Measurements from ENCODE around the gene ATXN2.

ATXN2 gene

DNA sequence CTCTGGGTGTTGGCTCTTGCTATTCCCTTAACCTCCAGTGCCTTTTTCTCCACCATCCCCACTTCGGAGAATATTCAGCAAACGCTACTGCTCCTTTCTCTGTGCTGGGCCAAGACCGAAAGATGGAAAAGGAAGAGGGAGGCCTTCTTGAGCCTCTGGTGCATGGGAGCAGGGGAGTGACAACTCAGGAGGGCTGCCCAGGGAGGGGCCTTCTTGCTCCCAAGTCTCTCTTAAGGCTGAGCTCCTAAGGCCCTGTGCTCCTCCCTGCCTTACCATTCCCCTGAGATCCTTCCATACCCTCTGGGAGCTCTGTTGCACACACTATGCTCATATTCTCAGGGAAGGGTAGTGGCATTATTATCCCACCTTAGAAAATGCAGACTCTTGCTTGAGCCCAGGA lies 158.5 kb downstream of the ATXN2 start:
- H3K4me1 ChIP-seq (ENCODE audit: control insufficient read depth in 1 of 2, insufficient read depth in 2 of 2, low read length in 2 of 2) = peaks cover 42 to 82% of the 10 kb centered on the region in 2 donors
- H3K9ac ChIP-seq (ENCODE audit: low read depth in 1 of 2, low read length in 2 of 2) = no peak overlapping the region
- no peaks in the 10 kb centered on the region for H3K27me3 ChIP-seq (ENCODE audit: control insufficient read depth in 1 of 2, insufficient read depth in 2 of 2, low read length in 2 of 2)
- no peak overlapping the region for H3K4me3 ChIP-seq (ENCODE audit: low read depth in 1 of 2, low read length in 2 of 2)
- H3K36me3 ChIP-seq (ENCODE audit: control insufficient read depth in 1 of 2, insufficient read depth in 2 of 2, low read length in 2 of 2) = peaks cover 0 to 24% of the 10 kb centered on the region in 2 donors
- H3K9me3 ChIP-seq (ENCODE audit: control insufficient read depth in 1 of 2, low read length in 2 of 2) = no peaks in the 10 kb centered on the region
- H3K27ac ChIP-seq (ENCODE audit: low read depth, low read length) = no peak overlapping the region

DNA sequence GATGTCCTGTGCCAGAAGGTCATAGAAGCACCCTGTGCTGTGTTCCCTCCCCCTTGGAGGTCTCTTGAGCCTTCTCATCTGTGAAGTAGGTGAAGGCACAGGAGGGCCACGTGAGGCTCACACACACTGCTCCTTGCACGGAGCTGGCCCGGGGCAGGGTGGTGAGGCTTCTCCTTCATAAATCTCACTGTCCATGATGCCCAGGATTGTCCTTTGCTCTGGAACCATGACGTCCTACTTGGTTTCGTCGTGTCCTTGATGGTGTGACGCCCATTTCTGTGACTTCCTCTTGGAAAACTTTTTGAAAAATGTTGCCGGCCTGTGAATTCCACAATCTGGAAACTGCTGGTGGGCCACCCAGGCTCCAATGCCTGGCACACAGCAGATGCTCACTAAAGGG lies 159.0 kb downstream of the ATXN2 start:
- peaks cover 40 to 82% of the 10 kb centered on the region in 2 donors for H3K4me1 ChIP-seq (ENCODE audit: control insufficient read depth in 1 of 2, insufficient read depth in 2 of 2, low read length in 2 of 2)
- no peak overlapping the region for H3K27ac ChIP-seq (ENCODE audit: low read depth, low read length)
- no peaks in the 10 kb centered on the region for H3K9me3 ChIP-seq (ENCODE audit: control insufficient read depth in 1 of 2, low read length in 2 of 2)
- H3K4me3 ChIP-seq (ENCODE audit: low read depth in 1 of 2, low read length in 2 of 2) = no peak overlapping the region
- no peak overlapping the region for H3K9ac ChIP-seq (ENCODE audit: low read depth in 1 of 2, low read length in 2 of 2)
- H3K27me3 ChIP-seq (ENCODE audit: control insufficient read depth in 1 of 2, insufficient read depth in 2 of 2, low read length in 2 of 2) = no peaks in the 10 kb centered on the region
- peaks cover 0 to 19% of the 10 kb centered on the region in 2 donors for H3K36me3 ChIP-seq (ENCODE audit: control insufficient read depth in 1 of 2, insufficient read depth in 2 of 2, low read length in 2 of 2)

DNA sequence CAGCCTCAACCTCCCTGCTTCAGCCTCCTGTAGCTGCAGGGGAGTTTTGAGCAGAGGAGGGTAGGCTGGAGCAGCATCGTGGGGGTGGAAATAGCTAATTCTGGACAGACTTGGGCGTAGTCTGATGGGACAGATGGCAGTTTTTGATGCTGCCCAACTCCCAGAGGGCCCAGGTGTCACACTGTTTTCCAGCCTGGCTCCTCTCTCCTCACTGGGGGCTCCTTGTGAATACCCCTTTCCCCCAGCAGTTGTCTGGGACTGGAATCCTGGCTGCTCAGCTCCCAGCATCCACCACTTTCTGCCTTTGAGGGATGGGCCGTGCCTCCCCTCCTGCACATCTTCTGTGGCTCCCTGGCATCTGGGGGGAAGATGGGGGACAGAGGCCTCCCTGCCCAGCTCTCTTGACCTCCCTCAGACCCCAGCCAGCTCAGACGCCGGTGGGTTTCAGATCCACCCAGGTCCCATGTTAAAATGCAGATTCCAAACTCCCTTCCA lies 159.4 kb downstream of the ATXN2 start:
- H3K9me3 ChIP-seq (ENCODE audit: control insufficient read depth in 1 of 2, low read length in 2 of 2) = no peaks in the 10 kb centered on the region
- H3K9ac ChIP-seq (ENCODE audit: low read depth in 1 of 2, low read length in 2 of 2) = no peak overlapping the region
- H3K27me3 ChIP-seq (ENCODE audit: control insufficient read depth in 1 of 2, insufficient read depth in 2 of 2, low read length in 2 of 2) = no peaks in the 10 kb centered on the region
- peaks cover 40 to 82% of the 10 kb centered on the region in 2 donors for H3K4me1 ChIP-seq (ENCODE audit: control insufficient read depth in 1 of 2, insufficient read depth in 2 of 2, low read length in 2 of 2)
- peaks cover 0 to 15% of the 10 kb centered on the region in 2 donors for H3K36me3 ChIP-seq (ENCODE audit: control insufficient read depth in 1 of 2, insufficient read depth in 2 of 2, low read length in 2 of 2)
- no peak overlapping the region for H3K4me3 ChIP-seq (ENCODE audit: low read depth in 1 of 2, low read length in 2 of 2)
- H3K27ac ChIP-seq (ENCODE audit: low read depth, low read length) = no peak overlapping the region

DNA sequence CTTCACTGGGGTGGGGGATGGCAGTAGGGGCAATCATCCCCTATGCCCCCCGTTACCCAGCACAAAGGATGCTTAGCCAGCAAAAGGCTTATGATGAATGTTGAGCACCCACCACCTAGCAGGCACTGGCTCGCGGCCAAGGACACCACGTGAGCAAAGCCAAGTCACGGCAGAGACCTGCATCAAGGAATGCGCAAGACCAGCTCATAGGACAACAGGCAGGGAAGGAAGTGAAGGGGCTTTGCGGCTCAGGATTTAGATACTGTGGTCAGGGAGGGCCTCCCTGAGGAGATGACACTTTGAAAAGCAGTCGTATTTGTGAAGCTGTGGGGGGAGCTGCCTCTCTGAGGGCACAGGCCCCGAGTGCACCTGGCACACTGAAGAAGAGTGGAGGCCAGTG lies 160.6 kb downstream of the ATXN2 start:
- Histone ChIP-seq H3K4me1 (ENCODE audit: control insufficient read depth in 1 of 2, insufficient read depth in 2 of 2, low read length in 2 of 2) (peaks cover 43 to 71% of the 10 kb centered on the region in 2 donors), H3K36me3 (ENCODE audit: control insufficient read depth in 1 of 2, insufficient read depth in 2 of 2, low read length in 2 of 2) (peaks cover 0 to 9% of the 10 kb centered on the region in 2 donors), H3K9me3 (ENCODE audit: control insufficient read depth in 1 of 2, low read length in 2 of 2) (no peaks in the 10 kb centered on the region), H3K27me3 (ENCODE audit: control insufficient read depth in 1 of 2, insufficient read depth in 2 of 2, low read length in 2 of 2) (no peaks in the 10 kb centered on the region), H3K4me3 (ENCODE audit: low read depth in 1 of 2, low read length in 2 of 2) (no peak overlapping the region), H3K27ac (ENCODE audit: low read depth, low read length) (peak overlapping the region; percentile 60), H3K9ac (ENCODE audit: low read depth in 1 of 2, low read length in 2 of 2) (no peak overlapping the region)

DNA sequence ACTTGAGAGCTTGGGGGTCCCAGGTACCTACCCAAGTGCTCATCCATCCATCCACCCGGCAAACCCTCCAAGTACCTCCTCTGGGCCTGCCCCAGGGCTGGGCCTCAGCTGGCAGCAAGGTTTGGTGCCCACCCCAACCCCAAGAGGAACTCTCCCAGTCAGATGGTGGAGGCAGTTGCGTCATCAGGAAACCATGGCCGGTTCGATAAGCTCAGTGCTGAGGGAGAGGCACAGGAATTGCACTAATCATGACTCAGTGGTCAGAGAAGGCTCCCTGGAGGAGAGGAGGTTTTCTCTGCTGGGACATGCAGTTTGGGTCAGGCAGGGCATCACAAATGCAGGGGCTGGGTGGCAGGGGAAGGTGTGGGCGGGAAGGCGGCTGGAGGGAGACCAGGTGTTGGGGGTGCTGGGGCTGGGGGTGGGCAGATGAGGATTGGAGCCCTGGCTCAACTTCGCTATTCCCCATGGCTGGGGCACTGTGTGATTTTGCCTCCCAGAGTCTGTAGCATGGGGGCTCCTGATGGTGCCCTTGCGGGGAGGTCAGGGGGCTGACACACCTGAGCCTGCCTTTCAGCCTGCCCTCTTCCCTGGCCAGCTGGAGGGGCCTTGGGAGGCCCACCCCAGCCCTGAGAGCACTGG lies 161.2 kb downstream of the ATXN2 start:
- H3K27ac ChIP-seq (ENCODE audit: low read depth, low read length) = peak overlapping the region; percentile 60
- H3K36me3 ChIP-seq (ENCODE audit: control insufficient read depth in 1 of 2, insufficient read depth in 2 of 2, low read length in 2 of 2) = peaks cover 0 to 7% of the 10 kb centered on the region in 2 donors
- H3K4me3 ChIP-seq (ENCODE audit: low read depth in 1 of 2, low read length in 2 of 2) = no peak overlapping the region
- H3K9me3 ChIP-seq (ENCODE audit: control insufficient read depth in 1 of 2, low read length in 2 of 2) = no peaks in the 10 kb centered on the region
- H3K27me3 ChIP-seq (ENCODE audit: control insufficient read depth in 1 of 2, insufficient read depth in 2 of 2, low read length in 2 of 2) = no peaks in the 10 kb centered on the region
- no peak overlapping the region for H3K9ac ChIP-seq (ENCODE audit: low read depth in 1 of 2, low read length in 2 of 2)
- peaks cover 37 to 65% of the 10 kb centered on the region in 2 donors for H3K4me1 ChIP-seq (ENCODE audit: control insufficient read depth in 1 of 2, insufficient read depth in 2 of 2, low read length in 2 of 2)

DNA sequence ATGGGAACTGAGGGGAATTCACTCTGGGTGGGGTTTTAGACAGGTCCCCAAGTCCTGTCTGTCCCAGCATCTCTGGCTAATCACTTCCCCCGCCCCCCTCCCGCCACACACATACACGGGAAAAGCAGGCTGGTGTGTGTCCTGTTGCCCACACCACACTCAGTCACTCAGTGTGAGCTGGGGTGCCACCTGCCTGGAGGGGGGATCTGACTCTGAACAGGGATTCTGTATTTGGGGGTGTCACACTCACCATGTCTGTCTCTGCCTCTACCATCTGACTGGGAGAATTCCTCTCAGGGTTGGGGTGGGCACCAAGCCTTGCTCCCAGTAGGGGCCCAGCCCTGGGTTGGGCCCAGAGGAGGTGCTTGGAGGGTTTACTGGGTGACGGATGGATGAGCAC lies 162.3 kb downstream of the ATXN2 start:
- Histone ChIP-seq H3K4me1 (ENCODE audit: control insufficient read depth in 1 of 2, insufficient read depth in 2 of 2, low read length in 2 of 2) (peaks cover 28 to 62% of the 10 kb centered on the region in 2 donors), H3K4me3 (ENCODE audit: low read depth in 1 of 2, low read length in 2 of 2) (no peak overlapping the region), H3K27ac (ENCODE audit: low read depth, low read length) (no peak overlapping the region), H3K27me3 (ENCODE audit: control insufficient read depth in 1 of 2, insufficient read depth in 2 of 2, low read length in 2 of 2) (no peaks in the 10 kb centered on the region), H3K9ac (ENCODE audit: low read depth in 1 of 2, low read length in 2 of 2) (no peak overlapping the region), H3K9me3 (ENCODE audit: control insufficient read depth in 1 of 2, low read length in 2 of 2) (no peaks in the 10 kb centered on the region), H3K36me3 (ENCODE audit: control insufficient read depth in 1 of 2, insufficient read depth in 2 of 2, low read length in 2 of 2) (no peaks in the 10 kb centered on the region)

DNA sequence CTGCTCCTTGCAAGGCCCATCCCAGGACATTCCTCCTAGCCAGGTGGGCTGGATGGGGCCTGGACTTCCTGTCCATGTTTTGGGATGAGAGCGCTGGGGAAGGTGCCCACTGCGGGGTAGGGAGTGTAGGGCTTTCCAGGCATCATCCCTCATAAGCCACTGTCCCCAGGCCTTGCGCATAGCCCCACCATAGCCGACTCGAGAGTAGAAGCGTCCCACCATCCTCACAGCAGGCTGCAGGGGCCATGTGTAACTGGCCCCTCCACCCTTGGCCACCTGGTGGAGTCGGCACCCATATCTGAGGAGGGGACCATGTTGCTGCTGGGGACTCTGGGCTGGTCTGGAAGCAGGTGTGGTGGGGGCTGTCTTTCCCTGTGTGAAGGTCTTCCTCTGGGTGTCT lies 162.8 kb downstream of the ATXN2 start:
- Histone ChIP-seq H3K9me3 (ENCODE audit: control insufficient read depth in 1 of 2, low read length in 2 of 2) (no peaks in the 10 kb centered on the region), H3K27ac (ENCODE audit: low read depth, low read length) (no peak overlapping the region), H3K36me3 (ENCODE audit: control insufficient read depth in 1 of 2, insufficient read depth in 2 of 2, low read length in 2 of 2) (no peaks in the 10 kb centered on the region), H3K9ac (ENCODE audit: low read depth in 1 of 2, low read length in 2 of 2) (peak overlapping the region in 1 of 2 donors; percentile 26), H3K4me3 (ENCODE audit: low read depth in 1 of 2, low read length in 2 of 2) (no peak overlapping the region), H3K27me3 (ENCODE audit: control insufficient read depth in 1 of 2, insufficient read depth in 2 of 2, low read length in 2 of 2) (no peaks in the 10 kb centered on the region), H3K4me1 (ENCODE audit: control insufficient read depth in 1 of 2, insufficient read depth in 2 of 2, low read length in 2 of 2) (peaks cover 32 to 62% of the 10 kb centered on the region in 2 donors)

DNA sequence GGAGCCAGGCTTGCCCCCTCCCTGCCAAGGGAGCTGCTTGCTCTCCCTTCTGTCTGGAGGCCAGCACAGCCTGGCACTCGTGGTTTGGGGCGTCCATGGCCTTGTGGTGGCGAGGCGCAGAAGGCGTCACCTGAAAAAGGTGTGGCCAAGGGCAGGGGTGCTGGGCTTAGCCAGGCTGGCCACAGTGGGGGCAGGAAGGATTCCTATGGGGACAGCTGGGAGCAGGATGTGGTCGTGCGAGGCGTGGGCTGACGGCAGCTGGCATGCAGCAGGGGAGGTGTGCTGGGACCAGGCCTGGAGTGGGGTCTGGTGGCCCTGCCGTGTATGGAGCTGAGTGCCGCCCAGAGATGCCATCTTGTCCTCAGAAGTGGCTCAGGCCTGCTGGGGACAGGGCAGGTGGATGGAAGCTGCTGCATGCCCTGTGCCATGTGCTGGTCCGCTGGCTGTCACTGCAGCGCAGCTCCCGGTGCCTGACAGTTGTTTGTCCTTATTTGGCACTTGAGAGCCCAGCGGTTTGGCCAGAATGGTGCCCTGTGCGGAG lies 163.4 kb downstream of the ATXN2 start:
- Histone ChIP-seq H3K36me3 (ENCODE audit: control insufficient read depth in 1 of 2, insufficient read depth in 2 of 2, low read length in 2 of 2) (no peaks in the 10 kb centered on the region), H3K4me3 (ENCODE audit: low read depth in 1 of 2, low read length in 2 of 2) (no peak overlapping the region), H3K27me3 (ENCODE audit: control insufficient read depth in 1 of 2, insufficient read depth in 2 of 2, low read length in 2 of 2) (no peaks in the 10 kb centered on the region), H3K9ac (ENCODE audit: low read depth in 1 of 2, low read length in 2 of 2) (peak overlapping the region in 1 of 2 donors; percentile 26), H3K9me3 (ENCODE audit: control insufficient read depth in 1 of 2, low read length in 2 of 2) (no peaks in the 10 kb centered on the region), H3K27ac (ENCODE audit: low read depth, low read length) (no peak overlapping the region), H3K4me1 (ENCODE audit: control insufficient read depth in 1 of 2, insufficient read depth in 2 of 2, low read length in 2 of 2) (peaks cover 32 to 59% of the 10 kb centered on the region in 2 donors)

DNA sequence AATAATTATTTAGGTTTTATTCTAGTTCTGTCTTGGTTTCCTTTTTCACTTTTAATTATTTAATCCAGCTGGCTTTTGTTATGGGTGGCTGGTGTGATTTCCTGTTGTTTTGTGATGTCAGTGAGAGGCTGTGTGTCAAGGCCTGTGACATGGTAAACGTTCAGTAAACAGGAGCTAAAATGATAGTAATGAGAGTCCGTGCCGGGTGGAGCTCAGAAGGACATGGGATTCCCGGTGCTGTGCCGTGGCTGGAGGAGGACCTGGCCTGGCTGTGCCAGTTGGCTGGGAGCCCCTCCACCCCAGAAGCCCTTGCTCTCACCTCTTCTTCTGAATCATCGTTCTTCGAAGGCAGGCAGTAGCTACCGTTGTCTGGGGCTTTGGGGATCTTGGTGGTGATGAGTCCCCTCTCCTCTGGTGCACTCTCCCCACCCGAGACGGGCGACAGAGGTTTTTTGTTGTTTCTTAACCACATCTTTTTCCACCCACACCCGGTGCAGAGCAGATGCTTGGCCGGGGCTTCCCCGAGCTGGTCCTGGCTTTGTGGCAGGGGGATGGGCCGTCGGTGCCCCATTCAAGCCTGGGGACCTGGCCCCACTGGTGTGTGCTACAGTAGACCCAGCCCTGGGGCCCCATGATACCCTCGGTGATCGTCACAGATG lies 164.3 kb downstream of the ATXN2 start:
- no peaks in the 10 kb centered on the region for H3K27me3 ChIP-seq (ENCODE audit: control insufficient read depth in 1 of 2, insufficient read depth in 2 of 2, low read length in 2 of 2)
- no peaks in the 10 kb centered on the region for H3K9me3 ChIP-seq (ENCODE audit: control insufficient read depth in 1 of 2, low read length in 2 of 2)
- H3K36me3 ChIP-seq (ENCODE audit: control insufficient read depth in 1 of 2, insufficient read depth in 2 of 2, low read length in 2 of 2) = no peaks in the 10 kb centered on the region
- peak overlapping the region; percentile 37 to 48 for H3K9ac ChIP-seq (ENCODE audit: low read depth in 1 of 2, low read length in 2 of 2)
- H3K4me3 ChIP-seq (ENCODE audit: low read depth in 1 of 2, low read length in 2 of 2) = peak overlapping the region in 1 of 2 donors; percentile 53
- peak overlapping the region; percentile 72 for H3K27ac ChIP-seq (ENCODE audit: low read depth, low read length)
- H3K4me1 ChIP-seq (ENCODE audit: control insufficient read depth in 1 of 2, insufficient read depth in 2 of 2, low read length in 2 of 2) = peaks cover 41 to 59% of the 10 kb centered on the region in 2 donors

DNA sequence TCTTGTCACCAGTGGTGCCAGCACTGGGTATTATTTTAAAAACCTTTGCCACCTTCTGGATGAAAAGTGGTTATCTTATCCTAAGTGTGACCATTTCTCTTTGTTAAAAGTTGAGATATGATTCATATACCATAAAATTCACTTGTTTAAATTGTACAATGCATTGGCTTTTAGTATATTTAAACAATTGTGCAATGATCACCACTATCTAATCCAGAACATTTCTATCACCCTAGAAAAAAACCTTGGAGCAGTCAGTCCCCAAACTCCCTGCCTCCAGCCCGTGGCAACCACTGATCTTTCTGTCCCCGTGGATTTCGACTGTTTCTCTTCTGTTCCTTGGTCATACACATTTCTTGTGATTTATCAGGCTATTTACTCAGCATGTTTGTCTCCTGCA lies 165.1 kb downstream of the ATXN2 start:
- Histone ChIP-seq H3K27ac (ENCODE audit: low read depth, low read length) (peak overlapping the region; percentile 48), H3K4me3 (ENCODE audit: low read depth in 1 of 2, low read length in 2 of 2) (no peak overlapping the region), H3K4me1 (ENCODE audit: control insufficient read depth in 1 of 2, insufficient read depth in 2 of 2, low read length in 2 of 2) (peaks cover 46 to 63% of the 10 kb centered on the region in 2 donors), H3K9me3 (ENCODE audit: control insufficient read depth in 1 of 2, low read length in 2 of 2) (no peaks in the 10 kb centered on the region), H3K27me3 (ENCODE audit: control insufficient read depth in 1 of 2, insufficient read depth in 2 of 2, low read length in 2 of 2) (no peaks in the 10 kb centered on the region), H3K9ac (ENCODE audit: low read depth in 1 of 2, low read length in 2 of 2) (no peak overlapping the region), H3K36me3 (ENCODE audit: control insufficient read depth in 1 of 2, insufficient read depth in 2 of 2, low read length in 2 of 2) (no peaks in the 10 kb centered on the region)
